ENCODE measurements around the gene ARHGEF40. TPM values are rescaled to one million over a fixed set of nuclear protein-coding genes. Genes with fewer than 3 reads are reported as not detected.

ARHGEF40 gene
- total RNA-seq, 1 donor from 2014 or later = 28.5 TPM

GRCh38 chr14:21121122-21121521 lies 51.0 kb downstream of the ARHGEF40 start:
- intact Hi-C loops (cut with DNase I) = no loop called here
- DNase-seq (no peak), ATAC-seq (no peak)
- Histone ChIP-seq H3K36me3 (no peaks in the 10 kb centered on the region), H3K9me3 (no peaks in the 10 kb centered on the region), H3K4me3 (no peak overlapping the region), H3K27me3 (ENCODE audit: low read depth) (no peaks in the 10 kb centered on the region), H3K4me1 (no peaks in the 10 kb centered on the region), H3K27ac (no peak overlapping the region)
- TF ChIP-seq CTCF (IDR thresholded peaks at IDR 0.05) = no peak

DNA sequence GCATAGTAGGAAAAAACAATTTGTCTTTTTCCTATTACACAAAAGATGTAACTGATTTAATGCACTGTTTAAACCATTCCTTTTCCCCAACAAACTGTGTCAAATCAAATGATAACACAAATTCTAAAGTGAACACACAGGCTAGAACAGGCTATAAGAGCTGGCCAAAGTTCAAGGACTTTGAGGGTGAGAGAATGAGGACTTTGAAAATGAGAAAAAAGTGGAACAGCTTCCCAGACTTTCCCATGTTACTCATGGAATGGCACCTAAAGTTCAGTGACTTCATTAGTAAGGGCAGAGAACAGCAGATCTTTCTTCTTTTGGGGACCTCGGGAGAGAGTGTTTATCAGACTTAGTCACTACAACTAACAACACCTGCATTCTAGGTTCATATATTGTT lies 53.3 kb downstream of the ARHGEF40 start:
- Histone ChIP-seq H3K27ac (no peak overlapping the region), H3K36me3 (no peaks in the 10 kb centered on the region), H3K4me1 (no peaks in the 10 kb centered on the region), H3K4me3 (no peak overlapping the region), H3K27me3 (ENCODE audit: low read depth) (no peaks in the 10 kb centered on the region), H3K9me3 (no peaks in the 10 kb centered on the region)
- DNase-seq = no peak
- TF ChIP-seq CTCF (IDR thresholded peaks at IDR 0.05) = no peak
- no peak for ATAC-seq
- intact Hi-C loops (cut with DNase I) = no loop called here

GRCh38 chr14:21133901-21134300 lies 63.8 kb downstream of the ARHGEF40 start:
- H3K4me1 ChIP-seq = no peaks in the 10 kb centered on the region
- H3K27me3 ChIP-seq (ENCODE audit: low read depth) = no peaks in the 10 kb centered on the region
- no peak for ATAC-seq
- TF ChIP-seq CTCF (IDR thresholded peaks at IDR 0.05) = no peak
- H3K27ac ChIP-seq = no peak overlapping the region
- H3K4me3 ChIP-seq = no peak overlapping the region
- intact Hi-C loops (cut with DNase I) = no loop called here
- no peak for DNase-seq
- no peaks in the 10 kb centered on the region for H3K36me3 ChIP-seq
- H3K9me3 ChIP-seq = no peaks in the 10 kb centered on the region

GRCh38 chr14:21136024-21136423 lies 65.9 kb downstream of the ARHGEF40 start:
- DNase-seq (no peak), ATAC-seq (no peak)
- Histone ChIP-seq H3K27ac (no peak overlapping the region), H3K36me3 (no peaks in the 10 kb centered on the region), H3K9me3 (no peaks in the 10 kb centered on the region), H3K27me3 (ENCODE audit: low read depth) (no peaks in the 10 kb centered on the region), H3K4me3 (no peak overlapping the region), H3K4me1 (no peaks in the 10 kb centered on the region)
- TF ChIP-seq CTCF (IDR thresholded peaks at IDR 0.05) = peak; percentile 60
- intact Hi-C loops (cut with DNase I) = no loop called here

Small RNA genes within 50 kb of the gene (microRNA-seq; reads per million reads assigned to microRNA genes)
- gene MIR6717 (ENCODE audit: borderline number of aligned reads) = not detected

Other genes with a start within 250 kb of the ARHGEF40 start
- gene RNASE3, start 178.9 kb upstream of the ARHGEF40 start, total RNA-seq = not detected
- 6.0 TPM for gene RNASE2, start 114.8 kb upstream of the ARHGEF40 start, total RNA-seq
- 62.2 TPM for gene METTL17, start 80.3 kb upstream of the ARHGEF40 start, total RNA-seq
- gene SLC39A2, start 71.0 kb upstream of the ARHGEF40 start, total RNA-seq = not detected
- gene NDRG2, start 45.2 kb upstream of the ARHGEF40 start, total RNA-seq = 92.7 TPM
- not detected for gene TPPP2, start 40.1 kb upstream of the ARHGEF40 start, total RNA-seq
- not detected for gene RNASE13, start 35.5 kb upstream of the ARHGEF40 start, total RNA-seq
- gene RNASE7, start 27.9 kb upstream of the ARHGEF40 start, total RNA-seq = not detected
- not detected for gene RNASE8, start 12.5 kb upstream of the ARHGEF40 start, total RNA-seq
- gene ZNF219, start 28.4 kb downstream of the ARHGEF40 start, total RNA-seq = 46.1 TPM
- 0.50 TPM for gene TMEM253, start 30.8 kb downstream of the ARHGEF40 start, total RNA-seq
- not detected for gene OR5AU1, start 85.8 kb downstream of the ARHGEF40 start, total RNA-seq
- 388 TPM for gene HNRNPC, start 199.1 kb downstream of the ARHGEF40 start, total RNA-seq
- 1.1 TPM for gene RPGRIP1, start 209.8 kb downstream of the ARHGEF40 start, total RNA-seq